AG10803 (cell line): ENCODE measurements around the gene ENOPH1.
"Not testable (repeated sequence)": the region's sequence is repeated elsewhere in the genome, so short reads cannot be mapped to it uniquely, and the experiment has no call there.

ENCODE experiments used
- DNase-seq: peaks from one replicate; pipeline ENCODE4 v3.0.0; 2010; ENCODE audit warnings: low read depth
- H3K4me3 ChIP-seq: 2 replicates; pipeline ENCODE4 v1.5.1; 2011; ENCODE audit warnings: mild to moderate bottlenecking, low read length, control low read depth
- CTCF ChIP-seq: conservative IDR thresholded peaks from 2 replicates; pipeline ENCODE4 v1.5.1; 2011; ENCODE audit warnings: mild to moderate bottlenecking, low read length, control low read depth, inconsistent platforms

ENOPH1 gene

GRCh38 chr4:82394896-82395295 lies 35.5 kb upstream of the ENOPH1 start:
- no peak overlapping the region for H3K4me3 ChIP-seq
- no peak for DNase-seq
- TF ChIP-seq CTCF, result no peak

GRCh38 chr4:82397527-82397926 lies 32.9 kb upstream of the ENOPH1 start:
- H3K4me3 ChIP-seq, result no peak overlapping the region
- DNase-seq, result no peak
- no peak for TF ChIP-seq CTCF

- no peak for TF ChIP-seq CTCF
- H3K4me3 ChIP-seq, result no peak overlapping the region
- DNase-seq, result no peak
Measured at GRCh38 chr4:82398263-82398662, 32.1 kb upstream of the ENOPH1 start.

GRCh38 chr4:82401600-82401999 lies 28.8 kb upstream of the ENOPH1 start:
- no peak for TF ChIP-seq CTCF
- DNase-seq, result no peak
- H3K4me3 ChIP-seq, result no peak overlapping the region

- TF ChIP-seq CTCF, result no peak
- no peak for DNase-seq
- no peak overlapping the region for H3K4me3 ChIP-seq
Measured at GRCh38 chr4:82402196-82402775, 28.1 kb upstream of the ENOPH1 start.

- no peak overlapping the region for H3K4me3 ChIP-seq
- TF ChIP-seq CTCF, result no peak
Measured at GRCh38 chr4:82403725-82404124, 26.7 kb upstream of the ENOPH1 start.

GRCh38 chr4:82415061-82415460 lies 15.3 kb upstream of the ENOPH1 start:
- not testable (repeated sequence) for H3K4me3 ChIP-seq, DNase-seq

More at GRCh38 chr4:82403725-82404124, 26.7 kb upstream of the ENOPH1 start:
- no peak for DNase-seq

- no peak for DNase-seq
- TF ChIP-seq CTCF, result no peak
- no peak overlapping the region for H3K4me3 ChIP-seq
Measured at GRCh38 chr4:82415922-82416365, 14.4 kb upstream of the ENOPH1 start.
